GM21423 (cell line): ENCODE data around the gene DNMT1.
"Not testable (repeated sequence)": the region's sequence is repeated elsewhere in the genome, so short reads cannot be mapped to it uniquely, and the experiment has no call there.

Experiments used
- ATAC-seq: cut with Tn5 transposase; IDR thresholded peaks from one replicate; pipeline ENCODE4 v1.9.1; 2021; ENCODE audit warnings: mild to moderate bottlenecking, moderate library complexity; ENCODE audit not compliant: unreplicated experiment

DNMT1 gene

GRCh38 chr19:10194500-10195198 lies at the start of gene DNMT1:
Gene DNMT1, minus strand, starts transcription at chr19:10194953. Its CDS starts 54 bp downstream, at chr19:10194899.
- ATAC-seq, result peak; percentile 89

- ATAC-seq, result no peak
These were observed 48.9 kb upstream of the DNMT1 start for GRCh38 chr19:10243606-10244005.

GRCh38 chr19:10241826-10242449 lies 47.2 kb upstream of the DNMT1 start:
- not testable (repeated sequence) for ATAC-seq

DNA sequence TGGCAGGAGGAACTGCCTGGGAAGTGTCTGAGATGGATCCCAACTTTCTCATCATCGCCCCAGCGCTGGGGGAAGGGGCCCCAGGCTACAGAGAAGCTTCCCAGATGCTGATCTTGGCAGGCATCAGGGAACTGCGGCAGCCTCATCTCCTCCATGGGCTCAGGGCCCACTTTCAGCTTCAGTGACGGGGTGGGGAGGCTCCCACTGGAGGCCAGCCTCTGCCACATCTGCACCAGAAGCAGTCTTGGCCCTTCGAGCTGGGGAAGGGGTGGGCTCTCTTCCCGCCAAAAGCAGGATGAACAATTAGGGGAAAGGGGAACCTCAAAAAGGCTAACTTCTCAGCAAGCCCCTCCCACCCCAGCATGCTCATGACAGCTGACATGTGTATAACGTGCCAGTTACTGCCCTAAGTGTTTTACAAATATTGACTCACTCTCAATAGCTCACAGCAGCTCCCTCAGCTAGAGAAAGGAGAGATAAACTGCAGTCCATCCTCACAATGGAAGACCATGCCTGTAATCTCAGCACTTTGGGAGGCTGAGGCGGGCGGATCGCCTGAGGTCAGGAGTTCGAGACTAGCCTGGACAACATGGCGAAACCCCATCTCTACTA lies 43.5 kb upstream of the DNMT1 start:
- no peak for ATAC-seq

- ATAC-seq, result no peak
These were observed 42.9 kb upstream of the DNMT1 start for GRCh38 chr19:10237702-10238101.

DNA sequence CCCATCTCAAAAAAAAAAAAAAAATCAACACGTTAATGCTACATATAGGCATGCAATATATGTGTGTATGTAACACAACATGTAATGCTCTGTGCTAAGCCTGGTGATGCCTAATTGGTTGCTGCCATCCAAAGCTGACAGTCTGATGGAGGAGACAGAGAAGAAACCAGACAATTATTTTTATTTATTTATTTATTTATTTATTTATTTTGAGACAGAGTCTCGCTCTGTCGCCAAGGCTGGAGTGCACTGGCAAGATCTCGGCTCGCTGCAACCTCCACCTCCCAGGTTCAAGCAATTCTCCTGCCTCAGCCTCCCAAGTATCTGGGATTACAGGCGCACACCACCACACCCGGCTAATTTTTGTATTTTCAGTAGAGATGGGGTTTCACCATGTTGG lies 40.7 kb upstream of the DNMT1 start:
- ATAC-seq, result not testable (repeated sequence)

DNA sequence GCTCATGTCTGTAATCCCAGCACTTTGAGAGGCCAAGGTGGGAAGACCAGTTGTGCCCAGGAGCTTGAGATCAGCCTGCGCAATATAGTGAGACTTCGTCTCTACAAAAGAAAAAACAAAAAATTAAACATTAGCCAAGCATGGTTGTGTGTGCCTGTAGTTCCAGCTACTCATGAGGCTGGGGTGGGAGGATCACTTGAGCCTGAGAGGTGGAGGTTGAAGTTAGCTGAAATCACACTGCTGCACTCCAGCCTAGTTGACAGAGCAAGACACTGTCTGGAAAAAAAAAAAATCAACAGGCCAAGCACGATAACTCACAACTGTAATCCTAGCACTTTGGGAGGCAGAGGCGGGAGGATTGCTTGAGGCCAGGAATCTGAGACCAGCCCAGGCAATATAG lies 40.2 kb upstream of the DNMT1 start:
- no peak for ATAC-seq

DNA sequence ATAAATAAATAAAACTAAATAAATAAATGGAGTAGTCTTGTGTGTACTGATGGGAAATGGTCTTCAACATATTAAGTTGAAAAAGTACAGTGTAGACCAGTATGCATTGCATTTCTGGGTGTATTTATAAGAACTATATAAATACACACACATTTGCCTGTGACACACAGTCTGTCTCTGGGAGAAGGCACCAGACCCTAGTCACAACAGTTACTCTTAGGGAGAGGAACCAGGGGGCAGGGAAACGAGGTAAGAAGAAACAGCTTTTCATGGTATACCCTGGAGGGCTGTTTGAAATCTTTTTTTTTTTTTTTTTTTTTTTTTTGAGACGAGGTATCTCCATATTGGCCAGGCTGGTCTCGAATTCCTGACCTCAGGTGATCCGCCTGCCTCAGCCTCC lies 39.2 kb upstream of the DNMT1 start:
- no peak for ATAC-seq

DNA sequence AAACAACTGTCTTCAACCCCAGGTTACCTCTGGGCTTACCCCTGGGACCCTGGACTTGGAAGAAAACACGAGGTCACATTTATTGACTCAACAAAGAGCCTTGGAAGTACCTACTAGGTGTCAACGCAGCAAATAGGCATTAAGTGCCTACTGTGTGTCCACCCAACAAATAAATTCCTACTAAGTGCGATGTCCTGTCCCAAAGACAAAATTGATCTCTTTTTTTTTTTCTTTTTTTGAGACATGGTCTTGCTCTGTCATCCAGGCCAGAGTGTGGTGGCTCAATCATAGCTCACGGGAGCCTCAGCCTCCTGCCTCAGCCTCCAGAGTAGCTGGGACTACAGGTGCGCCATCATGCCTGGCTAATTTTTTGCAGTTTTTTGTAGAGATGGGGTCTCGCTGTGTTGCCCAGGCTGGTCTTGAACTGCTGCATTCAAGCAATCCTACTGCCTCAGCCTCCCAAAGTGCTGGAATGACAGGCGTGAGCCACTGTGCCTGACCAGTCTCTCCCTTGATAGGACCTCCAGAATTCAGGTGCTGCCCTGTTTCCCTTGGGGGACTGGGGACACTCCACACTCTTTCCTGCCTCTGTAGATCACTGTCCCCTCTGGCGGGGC lies 37.0 kb upstream of the DNMT1 start:
- ATAC-seq, result no peak

DNA sequence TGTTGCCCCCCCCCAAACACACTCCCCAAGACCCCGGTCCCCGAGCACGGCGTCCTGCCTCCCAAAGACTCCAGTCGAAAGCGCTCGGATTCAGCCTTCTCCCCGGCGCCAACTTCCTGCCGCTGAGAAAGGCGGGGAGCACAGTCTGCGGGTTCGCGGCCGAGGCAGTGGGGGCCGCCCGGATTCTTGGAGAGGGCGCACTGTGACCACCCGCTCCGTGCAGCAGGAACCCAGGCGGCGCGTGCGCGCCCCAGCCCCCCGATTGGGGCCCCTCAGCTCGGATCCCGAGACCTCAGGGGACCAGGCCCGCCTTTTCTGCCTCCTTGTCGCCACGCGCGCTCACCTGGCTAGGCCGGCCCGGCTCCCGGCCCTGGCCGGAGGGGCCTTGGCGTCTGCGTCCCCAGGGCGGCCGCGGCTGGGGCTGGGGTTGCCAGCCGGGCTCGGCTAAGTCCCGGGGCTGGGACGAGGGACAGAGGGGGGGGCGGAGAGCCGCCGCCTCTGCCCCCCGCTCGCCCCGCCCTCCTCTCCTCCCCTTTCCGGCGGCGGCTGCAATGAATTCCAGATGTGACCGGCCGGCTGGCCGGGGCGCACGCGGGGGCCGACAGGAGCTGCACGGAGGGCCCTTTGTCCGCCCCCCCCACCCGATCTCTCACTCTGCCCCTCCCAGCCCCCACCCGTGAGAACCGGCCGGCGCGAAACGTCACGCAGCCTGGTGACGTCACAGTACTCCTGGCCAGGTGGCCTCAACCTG lies 36.3 kb upstream of the DNMT1 start, which contains the start of gene S1PR2:
TSS of gene S1PR2 (minus strand) at position 471 of the 751 bp plus-strand sequence. CDS start 6,426 bp downstream, outside the sequence.
- ATAC-seq, result peak; percentile 45

- ATAC-seq, result no peak
These were observed 35.6 kb upstream of the DNMT1 start for GRCh38 chr19:10230173-10230860.

DNA sequence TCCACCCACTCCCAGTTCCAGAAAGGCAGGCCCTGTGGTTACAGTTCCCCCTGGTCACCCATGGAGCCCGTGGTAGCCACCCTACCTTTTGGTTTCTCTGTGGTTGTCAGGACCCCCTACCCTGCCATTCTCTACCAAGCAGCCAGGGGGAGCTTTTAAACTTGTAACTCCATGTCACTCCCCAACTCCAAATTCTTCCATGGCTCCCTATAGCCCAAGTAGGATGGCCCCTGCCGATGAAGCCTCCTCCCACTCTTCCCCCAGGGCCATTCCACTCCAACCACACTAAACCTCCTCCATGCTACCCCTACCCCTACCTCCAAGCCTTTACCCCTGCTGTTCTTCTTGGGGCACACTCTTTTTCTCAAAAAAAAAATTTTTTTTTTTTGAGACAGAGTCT lies 34.2 kb upstream of the DNMT1 start:
- no peak for ATAC-seq

DNA sequence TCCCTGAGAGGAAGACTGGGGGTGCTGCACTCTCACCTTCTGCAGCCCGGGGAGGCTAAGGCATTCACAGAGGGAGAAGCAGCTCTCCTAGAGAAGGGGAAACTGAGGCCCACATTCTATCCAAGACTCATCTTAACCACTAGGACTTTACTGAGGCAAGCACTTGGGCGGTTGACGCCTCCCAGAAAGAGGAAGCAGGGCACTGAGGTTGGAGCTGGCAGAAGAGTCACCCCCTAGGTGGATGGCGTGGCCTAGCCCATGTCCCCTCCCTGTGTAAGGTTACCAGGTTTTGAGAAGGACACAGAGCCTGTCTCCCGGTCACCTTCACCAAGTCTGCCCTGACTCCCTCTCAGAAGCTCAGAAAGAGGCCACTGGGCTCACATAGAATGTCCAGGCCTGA lies 33.6 kb upstream of the DNMT1 start:
- ATAC-seq, result no peak

GRCh38 chr19:10227026-10227971 lies 32.5 kb upstream of the DNMT1 start:
- ATAC-seq, result no peak

GRCh38 chr19:10226376-10227025 lies 31.7 kb upstream of the DNMT1 start:
- ATAC-seq, result no peak

DNA sequence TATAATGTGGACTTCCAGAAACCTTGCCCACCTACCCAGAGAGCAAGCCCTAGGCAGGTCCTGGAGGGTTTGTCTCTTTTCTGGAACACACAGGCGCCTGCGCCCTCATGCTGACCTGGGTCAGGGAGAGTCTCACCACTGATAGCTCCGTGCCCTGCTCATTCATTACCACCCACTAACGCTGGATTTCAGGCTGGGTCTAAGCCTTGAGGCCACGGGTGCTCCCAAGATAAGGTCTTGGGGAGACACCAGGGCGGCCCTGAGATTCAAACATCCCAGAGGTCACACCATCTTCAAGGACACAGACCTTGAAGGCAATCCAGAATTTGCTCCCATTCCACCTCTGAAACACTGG lies 31.2 kb upstream of the DNMT1 start:
- no peak for ATAC-seq

DNA sequence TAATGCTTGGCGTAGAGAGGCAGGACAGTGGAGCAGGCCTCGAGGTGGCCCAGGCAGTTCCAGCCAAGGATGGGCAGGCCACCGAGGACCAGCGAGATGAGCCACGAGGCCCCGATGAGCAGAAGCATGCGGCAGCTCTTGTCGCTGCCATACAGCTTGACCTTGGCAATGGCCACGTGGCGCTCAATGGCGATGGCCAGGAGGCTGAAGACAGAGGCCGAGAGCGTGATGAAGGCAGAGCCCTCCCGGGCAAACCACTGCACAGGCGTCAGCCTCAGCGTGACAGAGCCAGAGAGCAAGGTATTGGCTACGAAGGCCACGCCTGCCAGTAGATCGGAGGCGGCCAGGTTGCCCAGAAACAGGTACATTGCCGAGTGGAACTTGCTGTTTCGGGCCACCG lies 29.6 kb upstream of the DNMT1 start:
- ATAC-seq, result no peak

GRCh38 chr19:10223488-10224213 lies 28.9 kb upstream of the DNMT1 start:
- no peak for ATAC-seq
